B cell (primary cell): ENCODE measurements around the gene RBKS.

Source experiments
- EZH2 ChIP-seq: IDR thresholded peaks from 2 replicates; pipeline ENCODE4 v1.6.1; 2012; ENCODE audit warnings: borderline replicate concordance, low read depth, mild to moderate bottlenecking, moderate library complexity, low read length; ENCODE audit not compliant: insufficient read depth, poor library complexity, severe bottlenecking
- TF ChIP-seq, protein P1 (sequence below): fragments of 200-600 bp; IDR thresholded peaks from one replicate; pipeline ENCODE4 v1.8.0; 2022; ENCODE audit warnings: antibody characterized with exemption, mild to moderate bottlenecking

DNA sequence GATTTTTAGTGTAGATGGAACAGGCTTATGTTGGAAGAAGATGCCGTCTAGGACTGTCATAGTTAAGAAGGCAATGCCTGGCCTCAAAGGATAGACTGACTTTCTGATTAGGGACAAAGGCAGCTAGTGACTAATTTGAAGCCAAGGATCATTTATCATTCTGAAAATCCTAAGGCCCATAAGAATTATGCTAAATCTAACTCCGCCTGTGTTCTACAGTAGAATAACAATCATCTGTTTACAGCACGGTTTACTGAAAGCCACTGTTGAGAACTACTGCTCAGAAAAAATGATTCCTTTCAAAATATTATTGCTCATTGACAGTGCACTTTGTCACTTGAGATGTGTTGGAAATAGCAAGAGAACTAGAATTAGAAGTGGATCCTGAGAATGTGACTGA lies 44.8 kb upstream of the RBKS start:
- no peak for TF ChIP-seq EZH2
- TF ChIP-seq, protein P1, sequence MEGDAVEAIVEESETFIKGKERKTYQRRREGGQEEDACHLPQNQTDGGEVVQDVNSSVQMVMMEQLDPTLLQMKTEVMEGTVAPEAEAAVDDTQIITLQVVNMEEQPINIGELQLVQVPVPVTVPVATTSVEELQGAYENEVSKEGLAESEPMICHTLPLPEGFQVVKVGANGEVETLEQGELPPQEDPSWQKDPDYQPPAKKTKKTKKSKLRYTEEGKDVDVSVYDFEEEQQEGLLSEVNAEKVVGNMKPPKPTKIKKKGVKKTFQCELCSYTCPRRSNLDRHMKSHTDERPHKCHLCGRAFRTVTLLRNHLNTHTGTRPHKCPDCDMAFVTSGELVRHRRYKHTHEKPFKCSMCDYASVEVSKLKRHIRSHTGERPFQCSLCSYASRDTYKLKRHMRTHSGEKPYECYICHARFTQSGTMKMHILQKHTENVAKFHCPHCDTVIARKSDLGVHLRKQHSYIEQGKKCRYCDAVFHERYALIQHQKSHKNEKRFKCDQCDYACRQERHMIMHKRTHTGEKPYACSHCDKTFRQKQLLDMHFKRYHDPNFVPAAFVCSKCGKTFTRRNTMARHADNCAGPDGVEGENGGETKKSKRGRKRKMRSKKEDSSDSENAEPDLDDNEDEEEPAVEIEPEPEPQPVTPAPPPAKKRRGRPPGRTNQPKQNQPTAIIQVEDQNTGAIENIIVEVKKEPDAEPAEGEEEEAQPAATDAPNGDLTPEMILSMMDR: no peak
